Activated CD4-positive, alpha-beta T cell treated with anti-CD3 and anti-CD28 coated beads, Interleukin-2, amount 10 ng/mL, durations not matched to agents 7 days and 5 days (primary cell): ENCODE measurements around the gene EYS. TPM values are rescaled to one million over a fixed set of nuclear protein-coding genes. Genes with fewer than 3 reads are reported as not detected.
"Not testable (repeated sequence)": the region's sequence is repeated elsewhere in the genome, so short reads cannot be mapped to it uniquely, and the experiment has no call there.

ENCODE experiments used
- CTCF ChIA-PET: fragments of 350-600 bp; sonication (Branson Sonifier 250); formaldehyde crosslinking; loops from one replicate; lab custom pipeline; 2021; ENCODE audit warnings: antibody characterized with exemption; lab: Charles Lee
- POLR2A ChIA-PET: fragments of 350-600 bp; sonication (Branson Sonifier 250); formaldehyde crosslinking; loops from one replicate; lab custom pipeline; 2021; ENCODE audit warnings: antibody characterized with exemption; lab: Charles Lee
- DNase-seq: peaks from one replicate; pipeline ENCODE4 v3.0.0-alpha.2; 2020
- H3K27ac Mint-ChIP-seq: one replicate; pipeline ENCODE4 v1.8.0; 2021; ENCODE audit warnings: mild to moderate bottlenecking, moderate library complexity, mixed read lengths
- H3K27me3 Mint-ChIP-seq: one replicate; pipeline ENCODE4 v1.8.0; 2021; ENCODE audit warnings: mixed read lengths
- H3K36me3 Mint-ChIP-seq: one replicate; pipeline ENCODE4 v1.8.0; 2021; ENCODE audit warnings: low read depth, mixed read lengths
- H3K4me1 Mint-ChIP-seq: one replicate; pipeline ENCODE4 v1.8.0; 2021; ENCODE audit warnings: mixed read lengths
- H3K4me3 Mint-ChIP-seq: one replicate; pipeline ENCODE4 v1.8.0; 2021; ENCODE audit warnings: mild to moderate bottlenecking, moderate library complexity, mixed read lengths
- H3K9me3 Mint-ChIP-seq: one replicate; pipeline ENCODE4 v1.8.0; 2021; ENCODE audit warnings: mixed read lengths
- total RNA-seq, 2 experiments: library from RNA; stranded (reverse); gene quantifications; one replicate each; pipeline ENCODE4 v1.2.3, GENCODE V29; 2021

The EYS gene
- total RNA-seq, 2 experiments from 2014 or later, result not detected

- DNase-seq, result no peak
- ChIA-PET POLR2A (no interaction called here), CTCF (no interaction called here)
- Mint-ChIP-seq H3K9me3 (no peaks in the 10 kb centered on the region), H3K27ac (no peak overlapping the region), H3K4me3 (no peak overlapping the region), H3K27me3 (no peaks in the 10 kb centered on the region), H3K4me1 (no peaks in the 10 kb centered on the region), H3K36me3 (no peaks in the 10 kb centered on the region)
Measured at GRCh38 chr6:65075705-65076230, 631.3 kb downstream of the EYS start.

- Mint-ChIP-seq H3K27me3 (no peaks in the 10 kb centered on the region), H3K36me3 (no peaks in the 10 kb centered on the region), H3K27ac (no peak overlapping the region), H3K4me3 (no peak overlapping the region), H3K4me1 (no peaks in the 10 kb centered on the region), H3K9me3 (peaks cover 8% of the 10 kb centered on the region)
- ChIA-PET CTCF (no interaction called here), POLR2A (no interaction called here)
- no peak for DNase-seq
Measured at GRCh38 chr6:65072500-65072899, 634.5 kb downstream of the EYS start.

- peaks cover 8% of the 10 kb centered on the region for H3K9me3 Mint-ChIP-seq
- no peaks in the 10 kb centered on the region for H3K27me3 Mint-ChIP-seq
- ChIA-PET POLR2A (no interaction called here), CTCF (no interaction called here)
- no peak for DNase-seq
- no peak overlapping the region for H3K4me3 Mint-ChIP-seq
- H3K27ac Mint-ChIP-seq, result no peak overlapping the region
- no peaks in the 10 kb centered on the region for H3K4me1 Mint-ChIP-seq
- no peaks in the 10 kb centered on the region for H3K36me3 Mint-ChIP-seq
Measured at GRCh38 chr6:65071480-65071879, 635.5 kb downstream of the EYS start.

- no peak overlapping the region for H3K4me3 Mint-ChIP-seq
- DNase-seq, result no peak
- no peaks in the 10 kb centered on the region for H3K4me1 Mint-ChIP-seq
- peaks cover 6% of the 10 kb centered on the region for H3K9me3 Mint-ChIP-seq
- H3K27ac Mint-ChIP-seq, result no peak overlapping the region
- POLR2A ChIA-PET, result no interaction called here
- no peaks in the 10 kb centered on the region for H3K27me3 Mint-ChIP-seq
- no peaks in the 10 kb centered on the region for H3K36me3 Mint-ChIP-seq
- CTCF ChIA-PET, result no interaction called here
Measured at GRCh38 chr6:65064844-65065243, 642.2 kb downstream of the EYS start.

- no peaks in the 10 kb centered on the region for H3K9me3 Mint-ChIP-seq
- ChIA-PET CTCF (no interaction called here), POLR2A (no interaction called here)
Measured at GRCh38 chr6:65059568-65059967, 647.5 kb downstream of the EYS start.

GRCh38 chr6:65055545-65055944 is 651.5 kb downstream of the EYS start:
- no peak overlapping the region for H3K4me3 Mint-ChIP-seq
- no peak for DNase-seq
- ChIA-PET CTCF (no interaction called here), POLR2A (no interaction called here)
- no peaks in the 10 kb centered on the region for H3K4me1 Mint-ChIP-seq
- no peak overlapping the region for H3K27ac Mint-ChIP-seq
- no peaks in the 10 kb centered on the region for H3K9me3 Mint-ChIP-seq
- H3K27me3 Mint-ChIP-seq, result no peaks in the 10 kb centered on the region
- H3K36me3 Mint-ChIP-seq, result no peaks in the 10 kb centered on the region

More at GRCh38 chr6:65059568-65059967, 647.5 kb downstream of the EYS start:
- no peak for DNase-seq
- H3K4me1 Mint-ChIP-seq, result no peaks in the 10 kb centered on the region
- no peak overlapping the region for H3K27ac Mint-ChIP-seq
- H3K36me3 Mint-ChIP-seq, result no peaks in the 10 kb centered on the region
- H3K4me3 Mint-ChIP-seq, result no peak overlapping the region
- no peaks in the 10 kb centered on the region for H3K27me3 Mint-ChIP-seq

- ChIA-PET CTCF (no interaction called here), POLR2A (no interaction called here)
- Mint-ChIP-seq H3K27ac (no peak overlapping the region), H3K4me1 (no peaks in the 10 kb centered on the region), H3K36me3 (no peaks in the 10 kb centered on the region), H3K4me3 (no peak overlapping the region), H3K27me3 (no peaks in the 10 kb centered on the region), H3K9me3 (peaks cover 9% of the 10 kb centered on the region)
- no peak for DNase-seq
Measured at GRCh38 chr6:65052626-65053025, 654.4 kb downstream of the EYS start.

- no peak overlapping the region for H3K4me3 Mint-ChIP-seq
Measured at GRCh38 chr6:65045801-65046200, 661.2 kb downstream of the EYS start.

GRCh38 chr6:65014006-65014405 is 693.0 kb downstream of the EYS start:
- ChIA-PET POLR2A (no interaction called here), CTCF (no interaction called here)
- Mint-ChIP-seq H3K4me1 (no peaks in the 10 kb centered on the region), H3K4me3 (no peak overlapping the region), H3K36me3 (no peaks in the 10 kb centered on the region), H3K27ac (no peak overlapping the region), H3K27me3 (no peaks in the 10 kb centered on the region), H3K9me3 (no peaks in the 10 kb centered on the region)
- DNase-seq, result no peak

More at GRCh38 chr6:65045801-65046200, 661.2 kb downstream of the EYS start:
- H3K27ac Mint-ChIP-seq, result no peak overlapping the region
- no peaks in the 10 kb centered on the region for H3K36me3 Mint-ChIP-seq
- no peak for DNase-seq
- peaks cover 11% of the 10 kb centered on the region for H3K9me3 Mint-ChIP-seq
- no peaks in the 10 kb centered on the region for H3K27me3 Mint-ChIP-seq
- H3K4me1 Mint-ChIP-seq, result no peaks in the 10 kb centered on the region
- CTCF ChIA-PET, result no interaction called here
- POLR2A ChIA-PET, result no interaction called here

GRCh38 chr6:65006788-65007187 is 700.2 kb downstream of the EYS start:
- POLR2A ChIA-PET, result interaction anchor here (0.6 kb wide), 1 partner anchor 16 kb away, joined by 4 read pairs; no protein-coding TSS in a partner anchor
- H3K4me3 Mint-ChIP-seq, result no peak overlapping the region
- H3K27ac Mint-ChIP-seq, result no peak overlapping the region
- H3K36me3 Mint-ChIP-seq, result no peaks in the 10 kb centered on the region
- no peaks in the 10 kb centered on the region for H3K4me1 Mint-ChIP-seq
- no peaks in the 10 kb centered on the region for H3K27me3 Mint-ChIP-seq
- CTCF ChIA-PET, result interaction anchor here (0.7 kb wide), 1 partner anchor 195 kb away, joined by 3 read pairs; no protein-coding TSS in a partner anchor
- DNase-seq, result no peak
- peaks cover 13% of the 10 kb centered on the region for H3K9me3 Mint-ChIP-seq

- DNase-seq, result no peak
- POLR2A ChIA-PET, result no interaction called here
- Mint-ChIP-seq H3K4me3 (no peak overlapping the region), H3K4me1 (no peaks in the 10 kb centered on the region), H3K9me3 (peaks cover 13% of the 10 kb centered on the region), H3K36me3 (no peaks in the 10 kb centered on the region), H3K27me3 (no peaks in the 10 kb centered on the region), H3K27ac (no peak overlapping the region)
- CTCF ChIA-PET, result no interaction called here
Measured at GRCh38 chr6:65004283-65004682, 702.7 kb downstream of the EYS start.

- H3K27me3 Mint-ChIP-seq, H3K36me3 Mint-ChIP-seq, H3K27ac Mint-ChIP-seq, CTCF ChIA-PET, H3K4me3 Mint-ChIP-seq, DNase-seq, POLR2A ChIA-PET, H3K4me1 Mint-ChIP-seq: not testable (repeated sequence)
- H3K9me3 Mint-ChIP-seq, result peaks cover 13% of the 10 kb centered on the region
Measured at GRCh38 chr6:65002882-65003281, 704.1 kb downstream of the EYS start.

GRCh38 chr6:65000815-65001214 is 706.2 kb downstream of the EYS start:
- ChIA-PET CTCF (no interaction called here), POLR2A (no interaction called here)
- Mint-ChIP-seq H3K27me3 (no peaks in the 10 kb centered on the region), H3K4me1 (no peaks in the 10 kb centered on the region), H3K27ac (no peak overlapping the region), H3K4me3 (no peak overlapping the region), H3K36me3 (no peaks in the 10 kb centered on the region), H3K9me3 (peaks cover 11% of the 10 kb centered on the region)
- DNase-seq, result no peak

- CTCF ChIA-PET, result no interaction called here
- Mint-ChIP-seq H3K4me3 (no peak overlapping the region), H3K4me1 (no peaks in the 10 kb centered on the region), H3K9me3 (no peaks in the 10 kb centered on the region), H3K27ac (no peak overlapping the region), H3K27me3 (no peaks in the 10 kb centered on the region), H3K36me3 (no peaks in the 10 kb centered on the region)
- DNase-seq, result no peak
- POLR2A ChIA-PET, result no interaction called here
Measured at GRCh38 chr6:64998204-64998603, 708.8 kb downstream of the EYS start.
